OCI-LY7 (cell line): Measurements from ENCODE around the gene LRIF1. TPM values are rescaled to one million over a fixed set of nuclear protein-coding genes. Genes with fewer than 3 reads are reported as not detected.

Source experiments
- BruUV-seq: library from RNA; stranded (reverse); fragments of 400-500 nt; replicated peaks from 2 replicates; lab custom pipeline; 2021; lab: Mats Ljungman, UMichigan
- CTCF ChIA-PET: fragments of 300-600 bp; sonication (Branson Sonifier 250); formaldehyde crosslinking; loops from one replicate; lab custom pipeline; 2022; ENCODE audit warnings: antibody characterized with exemption; ENCODE audit not compliant: unreplicated experiment; lab: Charles Lee
- POLR2A ChIA-PET: fragments of 300-600 bp; sonication (Branson Sonifier 250); formaldehyde crosslinking; loops from one replicate; lab custom pipeline; 2022; ENCODE audit warnings: antibody characterized with exemption; lab: Charles Lee
- DNase-seq: peaks from one replicate; pipeline ENCODE4 v3.0.0-alpha.2; 2015; ENCODE audit warnings: low spot score
- H2AFZ ChIP-seq: fragments of 200-600 bp; sonication (generic), shearing (Covaris generic); 2 replicates; pipeline ENCODE4 v1.6.1; 2014; ENCODE audit warnings: mild to moderate bottlenecking, antibody characterized with exemption, low read length, moderate library complexity
- H3K27ac ChIP-seq: fragments of 200-600 bp; sonication (generic); 2 replicates; pipeline ENCODE4 v1.5.1; 2014; ENCODE audit warnings: mixed run types, low read depth, mild to moderate bottlenecking, moderate library complexity, low read length, inconsistent platforms; ENCODE audit not compliant: poor library complexity, severe bottlenecking
- H3K36me3 ChIP-seq: fragments of 200-600 bp; sonication (generic); 2 replicates; pipeline ENCODE4 v1.6.1; 2014; ENCODE audit warnings: mild to moderate bottlenecking, antibody characterized with exemption, low read length, moderate library complexity, mixed read lengths; ENCODE audit not compliant: insufficient read depth
- H3K4me1 ChIP-seq: fragments of 200-600 bp; sonication (generic); 2 replicates; pipeline ENCODE4 v1.5.1; 2014; ENCODE audit warnings: mild to moderate bottlenecking, low read length; ENCODE audit not compliant: insufficient read depth, poor library complexity, severe bottlenecking
- H3K4me2 ChIP-seq: fragments of 200-600 bp; sonication (generic); 2 replicates; pipeline ENCODE4 v1.6.1; 2014; ENCODE audit warnings: mild to moderate bottlenecking, low read length
- H3K4me3 ChIP-seq: fragments of 200-600 bp; sonication (generic); 2 replicates; pipeline ENCODE4 v1.5.1; 2014; ENCODE audit warnings: mild to moderate bottlenecking, low read depth, low read length; ENCODE audit not compliant: poor library complexity, severe bottlenecking
- H3K79me2 ChIP-seq: fragments of 200-600 bp; sonication (generic); 2 replicates; pipeline ENCODE4 v1.6.1; 2016; ENCODE audit warnings: low read depth, mild to moderate bottlenecking, low read length, moderate library complexity, mixed read lengths; ENCODE audit not compliant: insufficient read depth
- H3K9me2 ChIP-seq: fragments of 200-600 bp; sonication (generic); 2 replicates; pipeline ENCODE4 v1.6.1; 2016; ENCODE audit warnings: mild to moderate bottlenecking, low read length, mixed read lengths; ENCODE audit not compliant: insufficient read depth
- H3K9me3 ChIP-seq: fragments of 200-600 bp; sonication (generic); 2 replicates; pipeline ENCODE4 v1.6.1; 2014; ENCODE audit warnings: mild to moderate bottlenecking, mixed run types, low read length, mixed read lengths
- H4K20me1 ChIP-seq: fragments of 200-600 bp; sonication (generic); 2 replicates; pipeline ENCODE4 v1.6.1; 2014; ENCODE audit warnings: mild to moderate bottlenecking, antibody characterized with exemption, low read length, moderate library complexity, mixed read lengths; ENCODE audit not compliant: insufficient read depth
- EZH2phosphoT487 ChIP-seq: fragments of 200-600 bp; sonication (generic); IDR thresholded peaks from 2 replicates; pipeline ENCODE4 v1.6.1; 2018; ENCODE audit warnings: low read depth, borderline replicate concordance, mild to moderate bottlenecking, mixed run types, antibody characterized with exemption, low read length, moderate library complexity, mixed read lengths
- intact Hi-C: fragments of 100-400 bp; cut with micrococcal nuclease; formaldehyde crosslinking; loops from one replicate; pipeline ENCODE4 v1.10.0; 2022; ENCODE audit not compliant: unreplicated experiment
- total RNA-seq, 2 experiments: library from RNA; depleted of rRNA in 1 of 2; stranded (reverse); fragments of >200 nt in 1 of 2; shearing (Covaris generic) in 1 of 2; gene quantifications; 2 replicates each; pipeline ENCODE4 v1.2.3, GENCODE V29; 2014 to 2022
- TF ChIP-seq, protein P1 (sequence below): fragments of 200-600 bp; sonication (generic); conservative IDR thresholded peaks from 2 replicates; pipeline ENCODE4 v1.5.1; 2014; ENCODE audit warnings: mild to moderate bottlenecking, antibody characterized with exemption, low read length, moderate library complexity, mixed read lengths

LRIF1 gene
- total RNA-seq, 2 experiments from 2014 or later, result 7.1 to 12.2 TPM

DNA sequence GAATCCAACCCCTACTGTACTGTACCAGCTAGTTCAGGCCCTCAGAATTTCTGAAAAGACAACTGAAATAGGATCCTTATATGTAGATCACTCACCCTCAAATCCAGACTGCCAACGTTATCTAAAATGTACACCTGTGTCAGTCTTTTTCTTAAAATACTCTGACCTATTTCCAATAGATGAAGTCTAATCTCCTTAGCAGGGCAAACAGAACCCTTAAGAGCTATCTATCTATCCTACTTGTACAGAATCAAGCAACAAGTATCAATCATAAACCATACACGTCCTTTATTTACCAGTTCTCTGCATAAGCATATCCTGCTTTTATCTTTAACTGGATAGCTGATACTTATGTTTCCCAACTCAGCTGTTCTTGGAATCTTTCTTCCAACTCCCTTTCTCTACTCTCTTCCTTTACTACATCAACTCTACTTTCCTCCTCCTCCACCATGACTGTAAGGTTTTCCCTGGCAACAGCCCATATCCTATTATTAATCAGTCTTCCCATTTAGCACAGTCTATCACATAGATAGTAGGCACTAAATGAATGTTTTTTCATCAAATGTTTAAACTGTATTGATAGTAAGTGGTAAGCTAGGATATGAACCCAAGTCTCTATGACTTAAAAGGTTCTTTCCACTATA is 2.8 kb downstream of the LRIF1 start:
- Histone ChIP-seq H3K27ac (no peak overlapping the region), H3K36me3 (no peaks in the 10 kb centered on the region), H2AFZ (no peak overlapping the region), H3K4me1 (peaks cover 22% of the 10 kb centered on the region), H3K4me2 (peak overlapping the region; percentile 6; the same call in 1 of the 2 replicates), H3K9me2 (no peaks in the 10 kb centered on the region), H3K9me3 (peaks cover 12% of the 10 kb centered on the region; the same call in 1 of the 2 replicates), H3K4me3 (no peak overlapping the region), H4K20me1 (no peaks in the 10 kb centered on the region), H3K79me2 (peaks cover 16% of the 10 kb centered on the region; the same call in 1 of the 2 replicates)
- intact Hi-C loops, result no loop called here
- DNase-seq, result no peak
- POLR2A ChIA-PET, result interaction anchor here (1.2 kb wide), 1 partner anchor 90 kb away, joined by 3 read pairs; no protein-coding TSS in a partner anchor
- BruUV-seq, result no TSS peak
- CTCF ChIA-PET, result no interaction called here
- TF ChIP-seq, protein P1, sequence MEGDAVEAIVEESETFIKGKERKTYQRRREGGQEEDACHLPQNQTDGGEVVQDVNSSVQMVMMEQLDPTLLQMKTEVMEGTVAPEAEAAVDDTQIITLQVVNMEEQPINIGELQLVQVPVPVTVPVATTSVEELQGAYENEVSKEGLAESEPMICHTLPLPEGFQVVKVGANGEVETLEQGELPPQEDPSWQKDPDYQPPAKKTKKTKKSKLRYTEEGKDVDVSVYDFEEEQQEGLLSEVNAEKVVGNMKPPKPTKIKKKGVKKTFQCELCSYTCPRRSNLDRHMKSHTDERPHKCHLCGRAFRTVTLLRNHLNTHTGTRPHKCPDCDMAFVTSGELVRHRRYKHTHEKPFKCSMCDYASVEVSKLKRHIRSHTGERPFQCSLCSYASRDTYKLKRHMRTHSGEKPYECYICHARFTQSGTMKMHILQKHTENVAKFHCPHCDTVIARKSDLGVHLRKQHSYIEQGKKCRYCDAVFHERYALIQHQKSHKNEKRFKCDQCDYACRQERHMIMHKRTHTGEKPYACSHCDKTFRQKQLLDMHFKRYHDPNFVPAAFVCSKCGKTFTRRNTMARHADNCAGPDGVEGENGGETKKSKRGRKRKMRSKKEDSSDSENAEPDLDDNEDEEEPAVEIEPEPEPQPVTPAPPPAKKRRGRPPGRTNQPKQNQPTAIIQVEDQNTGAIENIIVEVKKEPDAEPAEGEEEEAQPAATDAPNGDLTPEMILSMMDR, result no peak
- TF ChIP-seq EZH2phosphoT487, result no peak

DNA sequence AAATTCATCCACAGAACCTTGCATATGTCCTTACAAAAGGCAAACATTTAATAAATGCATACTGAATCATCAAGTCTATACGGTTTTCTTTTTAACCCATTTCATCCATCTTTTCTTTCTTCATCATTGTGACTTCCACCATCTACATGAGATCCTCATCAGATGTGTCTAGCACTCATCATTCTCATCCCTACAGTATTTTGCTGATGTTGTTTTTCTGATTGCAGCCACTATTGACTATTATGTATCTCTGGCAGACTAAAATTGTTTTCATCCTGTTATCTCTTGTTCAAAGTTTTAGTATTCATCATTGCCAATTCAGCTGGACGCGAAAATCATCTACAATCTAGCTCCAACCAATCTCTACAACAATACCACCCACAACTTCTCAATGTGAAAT is 5.9 kb downstream of the LRIF1 start:
- BruUV-seq, result no TSS peak
- Histone ChIP-seq H3K4me2 (no peak overlapping the region), H3K4me3 (no peak overlapping the region), H3K9me2 (no peaks in the 10 kb centered on the region), H4K20me1 (no peaks in the 10 kb centered on the region), H3K4me1 (peaks cover 18% of the 10 kb centered on the region), H3K36me3 (no peaks in the 10 kb centered on the region), H3K79me2 (peaks cover 12% of the 10 kb centered on the region; the same call in 1 of the 2 replicates), H2AFZ (no peak overlapping the region), H3K9me3 (no peaks in the 10 kb centered on the region; the same call in 1 of the 2 replicates), H3K27ac (no peak overlapping the region)
- intact Hi-C loops, result no loop called here
- TF ChIP-seq, protein P1, result no peak
- TF ChIP-seq EZH2phosphoT487, result no peak
- POLR2A ChIA-PET, result interaction anchor here (0.6 to 0.9 kb wide), 4 partner anchors 24 to 981 kb away, joined by 3 read pairs; no protein-coding TSS in a partner anchor
- no peak for DNase-seq
- CTCF ChIA-PET, result no interaction called here

DNA sequence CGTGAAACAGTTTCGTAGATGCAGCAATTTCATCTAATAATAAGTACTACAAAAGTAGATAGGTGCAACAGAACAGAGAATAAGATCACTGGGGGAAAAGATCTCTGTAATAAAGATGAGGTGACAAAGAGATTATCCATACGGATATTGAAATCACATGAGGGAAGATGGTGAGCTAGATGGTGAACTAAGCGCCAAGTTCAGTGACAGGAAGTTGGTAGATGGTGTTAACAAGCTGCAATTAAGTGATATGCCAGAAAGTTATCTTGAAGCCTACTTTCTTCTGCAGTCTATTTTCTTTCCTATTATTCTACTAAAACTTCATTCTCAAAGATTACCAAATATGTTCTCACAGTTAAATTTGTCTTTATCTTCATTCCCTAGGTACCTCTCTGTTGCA is 7.1 kb downstream of the LRIF1 start:
- Histone ChIP-seq H3K4me3 (no peak overlapping the region), H3K79me2 (peaks cover under 1% of the 10 kb centered on the region; the same call in 1 of the 2 replicates), H3K9me3 (no peaks in the 10 kb centered on the region; the same call in 1 of the 2 replicates), H3K27ac (no peak overlapping the region), H3K4me1 (peaks cover 15% of the 10 kb centered on the region), H3K36me3 (peaks cover 7% of the 10 kb centered on the region), H4K20me1 (no peaks in the 10 kb centered on the region), H2AFZ (no peak overlapping the region), H3K4me2 (0 out of 2 replicates have a peak overlapping the region, but pooled peaks have one; percentile 18), H3K9me2 (no peaks in the 10 kb centered on the region)
- peak; percentile 3 for DNase-seq
- CTCF ChIA-PET, result no interaction called here
- no peak for TF ChIP-seq EZH2phosphoT487
- TF ChIP-seq, protein P1, result no peak
- intact Hi-C loops, result no loop called here
- BruUV-seq, result no TSS peak
- POLR2A ChIA-PET, result interaction anchor here (0.5 kb wide), 1 partner anchor 109 kb away, joined by 4 read pairs; no protein-coding TSS in a partner anchor
